Upper lobe of right lung (tissue), 1 donor: Measurements from ENCODE around the gene TOX4. TPM values are rescaled to one million over a fixed set of nuclear protein-coding genes. Genes with fewer than 3 reads are reported as not detected.

ENCODE experiments used
- ATAC-seq: fragments of 200-7000 bp; cut with Tn5 transposase; one replicate; pipeline ENCODE4 v1.9.1; 2020; ENCODE audit warnings: mild to moderate bottlenecking, moderate library complexity
- DNase-seq: peaks from one replicate; pipeline ENCODE4 v3.0.0-alpha.2; 2020
- H3K27ac ChIP-seq: fragments of 200-600 bp; one replicate; pipeline ENCODE4 v1.8.0; 2022
- H3K27me3 ChIP-seq: fragments of 200-600 bp; one replicate; pipeline ENCODE4 v1.8.0; 2022; ENCODE audit warnings: mild to moderate bottlenecking
- H3K36me3 ChIP-seq: fragments of 200-600 bp; one replicate; pipeline ENCODE4 v1.8.0; 2022
- H3K4me1 ChIP-seq: fragments of 200-600 bp; one replicate; pipeline ENCODE4 v1.8.0; 2022
- H3K4me3 ChIP-seq: fragments of 200-600 bp; one replicate; pipeline ENCODE4 v1.8.0; 2022; ENCODE audit warnings: mild to moderate bottlenecking
- H3K9me3 ChIP-seq: fragments of 200-600 bp; one replicate; pipeline ENCODE4 v1.8.0; 2022
- CTCF ChIP-seq: fragments of 200-600 bp; IDR thresholded peaks from one replicate; pipeline ENCODE4 v1.8.0; 2022; ENCODE audit warnings: antibody characterized with exemption
- intact Hi-C: fragments of 100-400 bp; cut with DNase I; formaldehyde crosslinking; loops from one replicate; pipeline ENCODE4 v1.11.0; 2022
- long read RNA-seq: library from polyadenylated mRNA; unstranded; transcript quantifications from one replicate; pipeline ENCODE4 v2.0.0, GENCODE V29; 2021
- total RNA-seq: library from RNA; stranded (reverse); fragmentation: NEBNext Ultra II Directional; extraction: Animal tissue kit (Norgen Biotek cat#: 25700); gene quantifications from one replicate; pipeline ENCODE4 v1.2.1, GENCODE V29; 2021
- donor health status: DM: no; HTN: yes; CAD: no; lungs with severe emphysema.

Gene TOX4
- total RNA-seq: 69.4 TPM
- long read RNA-seq, full-length matches to known transcripts: 19 of 46 reads
- long read RNA-seq, partial matches to known transcripts: 24 of 46 reads
- long read RNA-seq, other reads (novel, unspliced or antisense): 3 of 46 reads

GRCh38 chr14:21476925-21477681 lies at the start of gene TOX4, which contains the start of gene RAB2B:
TOX4 (plus strand) TSS chr14:21477195; CDS start chr14:21477279, 84 bp downstream.
RAB2B (minus strand) TSS chr14:21476959; CDS start chr14:21476872, 87 bp downstream.
- H3K4me1 ChIP-seq: peaks cover 22% of the 10 kb centered on the region
- peaks cover 22% of the 10 kb centered on the region for H3K36me3 ChIP-seq
- TF ChIP-seq CTCF: peak; percentile 90
- no peaks in the 10 kb centered on the region for H3K9me3 ChIP-seq
- peak within 1 kb of the TSS; percentile 91 for H3K27ac ChIP-seq
- peak; percentile 96 for DNase-seq
- intact Hi-C loops: no loop called here
- peak; percentile 99 for ATAC-seq
- no peaks in the 10 kb centered on the region for H3K27me3 ChIP-seq
- H3K4me3 ChIP-seq: peak within 1 kb of the TSS; percentile 95

GRCh38 chr14:21428930-21429329 lies 48.1 kb upstream of the TOX4 start:
- peaks cover 78% of the 10 kb centered on the region for H3K36me3 ChIP-seq
- ATAC-seq: no peak

GRCh38 chr14:21431126-21431525 lies 45.9 kb upstream of the TOX4 start:
- no peak for TF ChIP-seq CTCF
- ATAC-seq (no peak), DNase-seq (no peak)
- H3K27me3 ChIP-seq: no peaks in the 10 kb centered on the region
- intact Hi-C loops: no loop called here
- no peaks in the 10 kb centered on the region for H3K9me3 ChIP-seq
- no peak overlapping the region for H3K4me3 ChIP-seq
- no peak overlapping the region for H3K27ac ChIP-seq
- peaks cover 57% of the 10 kb centered on the region for H3K36me3 ChIP-seq
- peaks cover 12% of the 10 kb centered on the region for H3K4me1 ChIP-seq

More at GRCh38 chr14:21428930-21429329, 48.1 kb upstream of the TOX4 start:
- TF ChIP-seq CTCF: no peak
- Histone ChIP-seq H3K27ac (no peak overlapping the region), H3K4me1 (no peaks in the 10 kb centered on the region), H3K9me3 (no peaks in the 10 kb centered on the region), H3K4me3 (no peak overlapping the region), H3K27me3 (no peaks in the 10 kb centered on the region)
- intact Hi-C loops: no loop called here
- DNase-seq: no peak

GRCh38 chr14:21436567-21437062 lies 40.4 kb upstream of the TOX4 start:
- DNase-seq: no peak
- H3K27me3 ChIP-seq: no peaks in the 10 kb centered on the region
- intact Hi-C loops: no loop called here
- no peak for TF ChIP-seq CTCF
- peak overlapping the region; percentile 93 for H3K27ac ChIP-seq
- peak overlapping the region; percentile 85 for H3K4me3 ChIP-seq
- no peaks in the 10 kb centered on the region for H3K9me3 ChIP-seq
- H3K4me1 ChIP-seq: peaks cover 29% of the 10 kb centered on the region
- H3K36me3 ChIP-seq: peaks cover 2% of the 10 kb centered on the region
- ATAC-seq: no peak

GRCh38 chr14:21437063-21437901 lies 39.7 kb upstream of the TOX4 start:
- peak overlapping the region; percentile 93 for H3K27ac ChIP-seq
- H3K4me1 ChIP-seq: peaks cover 29% of the 10 kb centered on the region
- ATAC-seq (peak; percentile 100), DNase-seq (peak; percentile 99)
- H3K9me3 ChIP-seq: no peaks in the 10 kb centered on the region
- intact Hi-C loops: no loop called here
- H3K4me3 ChIP-seq: peak overlapping the region; percentile 85
- H3K36me3 ChIP-seq: no peaks in the 10 kb centered on the region
- TF ChIP-seq CTCF: no peak
- H3K27me3 ChIP-seq: no peaks in the 10 kb centered on the region
